ENCODE measurements around the gene TRIM40. TPM values are rescaled to one million over a fixed set of nuclear protein-coding genes. Genes with fewer than 3 reads are reported as not detected.

Gene TRIM40
- total and polyA plus RNA-seq, 2 of the 13 experiments (the other 11 are each of a cell fraction or from before 2014, with no cell fraction given), result 0.58 TPM; not detected in 1

GRCh38 chr6:30101444-30102413, 34.2 kb upstream of the TRIM40 start (continued):
- TF ChIP-seq ZNF687 (CRISPR knock-in tag; IDR thresholded peaks at IDR 0.05) (peak; percentile 93), FOXO1 (CRISPR knock-in tag; IDR thresholded peaks at IDR 0.05) (0 out of 2 replicates have a peak, but pooled peaks have one; percentile 18), HOXD1 (CRISPR knock-in tag; IDR thresholded peaks at IDR 0.05) (peak; percentile 50), ZNF589 (CRISPR knock-in tag; conservative IDR thresholded peaks at IDR 0.05) (no peak), PAXIP1 (CRISPR knock-in tag; conservative IDR thresholded peaks at IDR 0.05) (peak; percentile 50; the same call in 1 of the 2 replicates), WIZ (CRISPR knock-in tag; IDR thresholded peaks at IDR 0.05) (no peak; the same call in 1 of the 2 replicates), ZNF414 (CRISPR knock-in tag; IDR thresholded peaks at IDR 0.05) (no peak; the same call in none of the 2 replicates), NR1H2 (CRISPR knock-in tag; IDR thresholded peaks at IDR 0.05; ENCODE audit: borderline replicate concordance, low read depth) (no peak), GTF2F1 (IDR thresholded peaks at IDR 0.05; ENCODE audit: low read length) (no peak), GLMP (CRISPR knock-in tag; IDR thresholded peaks at IDR 0.05; ENCODE audit: borderline replicate concordance) (no peak), MLXIP (CRISPR knock-in tag; IDR thresholded peaks at IDR 0.05; ENCODE audit: borderline replicate concordance) (no peak), PITX1 (CRISPR knock-in tag; IDR thresholded peaks at IDR 0.05) (no peak; the same call in 1 of the 2 replicates), ZNF83 (CRISPR knock-in tag; IDR thresholded peaks at IDR 0.05; ENCODE audit: borderline replicate concordance) (peak; percentile 50; the same call in 1 of the 2 replicates)

All from HepG2 (cell line).